GM23338 (cell line): ENCODE measurements around the gene HRH4. TPM values are rescaled to one million over a fixed set of nuclear protein-coding genes. Genes with fewer than 3 reads are reported as not detected.

ENCODE experiments used
- ATAC-seq: fragments of 200-7000 bp; cut with Tn5 transposase; 3 replicates; pipeline ENCODE4 v1.9.1; 2020
- DNase-seq: peaks from one replicate; pipeline ENCODE4 v3.0.0-alpha.2; 2015; ENCODE audit warnings: low spot score
- H2AFZ ChIP-seq: fragments of 200-600 bp; sonication (generic); 2 replicates; pipeline ENCODE4 v1.8.0; 2016; ENCODE audit warnings: antibody characterized with exemption, mild to moderate bottlenecking, moderate library complexity
- H3F3A ChIP-seq: fragments of 200-600 bp; sonication (generic); replicated peaks from 2 replicates; pipeline ENCODE4 v1.8.0; 2017; ENCODE audit warnings: antibody characterized with exemption, mixed run types, low read depth
- H3K27ac ChIP-seq: fragments of 200-600 bp; sonication (generic); 2 replicates; pipeline ENCODE4 v1.6.1; 2016; ENCODE audit warnings: low read depth
- H3K27me3 ChIP-seq: fragments of 200-600 bp; sonication (generic); 2 replicates; pipeline ENCODE4 v1.8.0; 2016; ENCODE audit warnings: mild to moderate bottlenecking, mixed run types, moderate library complexity; ENCODE audit not compliant: insufficient read depth
- H3K36me3 ChIP-seq: fragments of 200-600 bp; sonication (generic); 2 replicates; pipeline ENCODE4 v1.8.0; 2016; ENCODE audit warnings: mild to moderate bottlenecking; ENCODE audit not compliant: insufficient read depth
- H3K4me1 ChIP-seq: fragments of 200-600 bp; sonication (generic); 2 replicates; pipeline ENCODE4 v1.8.0; 2016; ENCODE audit warnings: mild to moderate bottlenecking, moderate library complexity; ENCODE audit not compliant: insufficient read depth
- H3K4me2 ChIP-seq: fragments of 200-600 bp; sonication (generic); 2 replicates; pipeline ENCODE4 v1.7.1; 2017; ENCODE audit warnings: mixed run types
- H3K4me3 ChIP-seq: fragments of 200-600 bp; sonication (generic); 2 replicates; pipeline ENCODE4 v1.6.1; 2016; ENCODE audit warnings: mixed run types
- H3K79me2 ChIP-seq: fragments of 200-600 bp; sonication (generic); replicated peaks from 2 replicates; pipeline ENCODE4 v1.8.0; 2017; ENCODE audit warnings: mild to moderate bottlenecking; ENCODE audit not compliant: insufficient read depth
- H3K9me2 ChIP-seq: fragments of 200-600 bp; sonication (generic); 2 replicates; pipeline ENCODE4 v1.8.0; 2017; ENCODE audit not compliant: insufficient read depth
- H4K20me1 ChIP-seq: fragments of 200-600 bp; sonication (generic); replicated peaks from 2 replicates; pipeline ENCODE4 v1.8.0; 2017; ENCODE audit warnings: mild to moderate bottlenecking; ENCODE audit not compliant: insufficient read depth
- H3K27ac Mint-ChIP-seq: 2 replicates; pipeline ENCODE4 v1.8.0; 2020; ENCODE audit warnings: inconsistent platforms, mild to moderate bottlenecking, moderate library complexity, mixed read lengths
- H3K27me3 Mint-ChIP-seq: 3 replicates; pipeline ENCODE4 v1.8.0; 2022; ENCODE audit warnings: low read depth, mild to moderate bottlenecking, moderate library complexity, mixed read lengths, inconsistent platforms; ENCODE audit not compliant: insufficient read depth, poor library complexity
- H3K36me3 Mint-ChIP-seq: 3 replicates; pipeline ENCODE4 v1.8.0; 2021; ENCODE audit warnings: low read depth, mild to moderate bottlenecking, inconsistent platforms, moderate library complexity, mixed read lengths
- H3K4me1 Mint-ChIP-seq: 3 replicates; pipeline ENCODE4 v1.8.0; 2020; ENCODE audit warnings: mild to moderate bottlenecking, inconsistent platforms, mixed read lengths
- H3K4me3 Mint-ChIP-seq: 3 replicates; pipeline ENCODE4 v1.8.0; 2021; ENCODE audit warnings: moderate library complexity, mild to moderate bottlenecking, inconsistent platforms, mixed read lengths
- H3K9me3 Mint-ChIP-seq: 3 replicates; pipeline ENCODE4 v1.8.0; 2020; ENCODE audit warnings: moderate library complexity, mild to moderate bottlenecking, inconsistent platforms, mixed read lengths
- CREB1 ChIP-seq: fragments of 250-450 bp; sonication (Bioruptor Pico); IDR thresholded peaks from 2 replicates; pipeline ENCODE4 v1.5.0; 2020; ENCODE audit warnings: low read depth, mild to moderate bottlenecking, moderate library complexity
- EZH2 ChIP-seq: fragments of 200-600 bp; sonication (generic); IDR thresholded peaks from one replicate; pipeline ENCODE4 v1.8.0; 2017; ENCODE audit warnings: antibody characterized with exemption, mild to moderate bottlenecking, low read depth; ENCODE audit not compliant: unreplicated experiment
- EZH2phosphoT487 ChIP-seq: fragments of 200-600 bp; sonication (generic); IDR thresholded peaks from one replicate; pipeline ENCODE4 v1.8.1; 2018; ENCODE audit warnings: antibody characterized with exemption; ENCODE audit not compliant: unreplicated experiment
- NANOG ChIP-seq: IDR thresholded peaks from 2 replicates; pipeline ENCODE4 v1.6.1; 2016; ENCODE audit warnings: antibody characterized with exemption, borderline replicate concordance
- POLR2AphosphoS5 ChIP-seq: IDR thresholded peaks from 2 replicates; pipeline ENCODE4 v1.6.1; 2016; ENCODE audit warnings: antibody characterized with exemption, low read depth
- STAT1 ChIP-seq: IDR thresholded peaks from one replicate; pipeline ENCODE4 v1.6.1; 2016; ENCODE audit warnings: antibody characterized with exemption; ENCODE audit not compliant: unreplicated experiment
- ZNF114 ChIP-seq: fragments of 250-450 bp; sonication (Bioruptor Pico); IDR thresholded peaks from 2 replicates; pipeline ENCODE4 v1.5.0; 2020; ENCODE audit warnings: mild to moderate bottlenecking, moderate library complexity
- ZNF331 ChIP-seq: fragments of 250-450 bp; sonication (Bioruptor Pico); IDR thresholded peaks from 2 replicates; pipeline ENCODE4 v1.5.0; 2020; ENCODE audit warnings: low read depth, mild to moderate bottlenecking, moderate library complexity
- polyA plus RNA-seq: library from polyadenylated mRNA; unstranded; fragments of >200 nt; fragmentation: Nextera tagmentation; extraction: Ambion mirVana; gene quantifications from 2 replicates; pipeline ENCODE4 v1.2.1, GENCODE V29; 2016
- total RNA-seq: library from RNA; depleted of rRNA; stranded (reverse); fragments of >200 nt; shearing (Covaris generic); gene quantifications from 2 replicates; pipeline ENCODE4 v1.2.3, GENCODE V29; 2014
- TF ChIP-seq, protein P1 (sequence below): IDR thresholded peaks from 2 replicates; pipeline ENCODE4 v1.6.1; 2016; ENCODE audit warnings: antibody characterized with exemption
- TF ChIP-seq, protein P2 (sequence below): IDR thresholded peaks from one replicate; pipeline ENCODE4 v1.6.1; 2018; ENCODE audit warnings: antibody characterized with exemption; ENCODE audit not compliant: unreplicated experiment

The HRH4 gene
- total and polyA plus RNA-seq, 2 experiments from 2014 or later: 0.17 TPM; not detected in 1

DNA sequence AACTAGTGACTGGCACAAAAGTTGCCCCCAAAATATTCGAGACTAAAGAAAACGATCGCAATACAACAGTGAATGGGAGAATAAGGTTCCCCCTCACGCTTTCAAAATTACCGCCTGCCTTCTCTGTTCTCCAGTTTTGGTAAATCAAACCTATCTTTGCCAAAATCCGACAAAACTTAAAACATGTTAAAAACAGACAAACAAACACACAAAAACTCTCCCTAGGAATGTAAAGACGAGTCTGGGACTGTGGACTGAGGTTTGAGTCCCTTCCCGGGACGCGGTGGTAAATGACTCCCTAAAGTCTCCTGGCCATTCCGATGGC is 34.4 kb upstream of the HRH4 start:
- Histone ChIP-seq H3K4me1 (peaks cover 11% of the 10 kb centered on the region), H3K36me3 (peaks cover 7% of the 10 kb centered on the region; the same call in 1 of the 2 replicates), H3K27ac (peak overlapping the region; percentile 99), H3K4me2 (peak overlapping the region; percentile 77), H3K9me2 (no peaks in the 10 kb centered on the region), H4K20me1 (no peaks in the 10 kb centered on the region), H2AFZ (peak overlapping the region; percentile 90), H3F3A (0 out of 2 replicates have a peak, but pooled peaks cover 11% of the 10 kb centered on the region), H3K4me3 (peak overlapping the region; percentile 87), H3K79me2 (peaks cover 25% of the 10 kb centered on the region), H3K27me3 (no peaks in the 10 kb centered on the region)
- peak overlapping the region; percentile 89 for H3K4me3 Mint-ChIP-seq
- peaks cover 2% of the 10 kb centered on the region for H3K27me3 Mint-ChIP-seq
- H3K9me3 Mint-ChIP-seq: no peaks in the 10 kb centered on the region
- H3K36me3 Mint-ChIP-seq: peaks cover 11% of the 10 kb centered on the region
- DNase-seq (no peak), ATAC-seq (no peak)
- peaks cover 20% of the 10 kb centered on the region for H3K4me1 Mint-ChIP-seq
- TF ChIP-seq, protein P1, sequence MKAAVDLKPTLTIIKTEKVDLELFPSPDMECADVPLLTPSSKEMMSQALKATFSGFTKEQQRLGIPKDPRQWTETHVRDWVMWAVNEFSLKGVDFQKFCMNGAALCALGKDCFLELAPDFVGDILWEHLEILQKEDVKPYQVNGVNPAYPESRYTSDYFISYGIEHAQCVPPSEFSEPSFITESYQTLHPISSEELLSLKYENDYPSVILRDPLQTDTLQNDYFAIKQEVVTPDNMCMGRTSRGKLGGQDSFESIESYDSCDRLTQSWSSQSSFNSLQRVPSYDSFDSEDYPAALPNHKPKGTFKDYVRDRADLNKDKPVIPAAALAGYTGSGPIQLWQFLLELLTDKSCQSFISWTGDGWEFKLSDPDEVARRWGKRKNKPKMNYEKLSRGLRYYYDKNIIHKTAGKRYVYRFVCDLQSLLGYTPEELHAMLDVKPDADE: no peak
- no peak for TF ChIP-seq STAT1
- H3K27ac Mint-ChIP-seq: peak overlapping the region; percentile 99

DNA sequence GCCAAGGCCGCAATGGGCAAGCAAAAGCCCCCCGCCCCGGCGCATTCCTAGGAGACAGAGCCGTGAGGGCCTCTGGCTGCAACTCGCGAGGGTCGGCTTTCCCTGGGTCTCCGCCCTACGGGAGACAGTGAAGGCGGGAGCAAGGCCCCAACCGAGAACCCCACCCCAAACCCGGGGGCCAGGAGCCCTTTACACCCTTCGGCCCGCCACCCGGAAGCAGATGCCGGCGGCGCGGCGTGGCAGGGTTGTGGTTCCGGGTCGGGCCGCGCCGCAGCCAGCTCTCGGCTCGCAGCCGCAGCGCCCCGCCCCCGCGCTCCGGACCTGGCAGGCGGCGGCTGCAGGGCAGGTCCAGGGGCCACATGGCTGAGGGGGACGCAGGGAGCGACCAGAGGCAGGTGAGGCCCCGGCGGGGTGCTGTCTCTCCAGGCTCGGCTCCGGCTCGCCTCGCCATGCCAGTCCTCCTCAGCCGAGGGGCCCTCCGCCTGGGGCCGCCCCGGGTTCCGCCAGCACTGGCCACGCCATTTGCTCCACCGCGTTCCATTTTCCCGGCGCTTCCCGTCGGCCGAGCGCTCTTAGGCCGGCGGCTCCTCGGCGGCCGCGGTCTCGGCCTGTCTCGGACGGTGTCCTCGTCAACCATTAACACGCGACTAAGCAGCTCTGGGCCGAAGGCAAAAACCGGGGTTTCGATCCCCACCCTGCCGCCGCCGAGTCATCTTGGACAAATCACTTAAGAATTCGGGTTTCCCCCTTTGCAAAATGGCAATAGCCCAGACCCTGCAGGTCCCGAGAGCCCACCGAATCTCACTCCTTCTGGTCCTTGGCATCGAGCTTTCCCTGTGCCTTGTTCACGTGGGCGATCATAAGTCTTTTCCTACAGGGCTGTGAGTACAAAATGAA is 33.8 kb upstream of the HRH4 start, which contains the start of gene IMPACT:
Gene IMPACT (plus strand): TSS at position 273 of the 897 bp plus-strand sequence. CDS start 87 bp downstream, at position 360.
- TF ChIP-seq ZNF114 (CRISPR knock-in tag) (peak; percentile 44; the same call in 1 of the 2 replicates), CREB1 (CRISPR knock-in tag) (peak; percentile 71), EZH2 (no peak), NANOG (no peak), EZH2phosphoT487 (no peak), ZNF331 (CRISPR knock-in tag) (no peak), POLR2AphosphoS5 (peak; percentile 88)
- TF ChIP-seq, protein P1: 0 out of 2 replicates have a peak, but pooled peaks have one; percentile 29
- TF ChIP-seq, protein P2, sequence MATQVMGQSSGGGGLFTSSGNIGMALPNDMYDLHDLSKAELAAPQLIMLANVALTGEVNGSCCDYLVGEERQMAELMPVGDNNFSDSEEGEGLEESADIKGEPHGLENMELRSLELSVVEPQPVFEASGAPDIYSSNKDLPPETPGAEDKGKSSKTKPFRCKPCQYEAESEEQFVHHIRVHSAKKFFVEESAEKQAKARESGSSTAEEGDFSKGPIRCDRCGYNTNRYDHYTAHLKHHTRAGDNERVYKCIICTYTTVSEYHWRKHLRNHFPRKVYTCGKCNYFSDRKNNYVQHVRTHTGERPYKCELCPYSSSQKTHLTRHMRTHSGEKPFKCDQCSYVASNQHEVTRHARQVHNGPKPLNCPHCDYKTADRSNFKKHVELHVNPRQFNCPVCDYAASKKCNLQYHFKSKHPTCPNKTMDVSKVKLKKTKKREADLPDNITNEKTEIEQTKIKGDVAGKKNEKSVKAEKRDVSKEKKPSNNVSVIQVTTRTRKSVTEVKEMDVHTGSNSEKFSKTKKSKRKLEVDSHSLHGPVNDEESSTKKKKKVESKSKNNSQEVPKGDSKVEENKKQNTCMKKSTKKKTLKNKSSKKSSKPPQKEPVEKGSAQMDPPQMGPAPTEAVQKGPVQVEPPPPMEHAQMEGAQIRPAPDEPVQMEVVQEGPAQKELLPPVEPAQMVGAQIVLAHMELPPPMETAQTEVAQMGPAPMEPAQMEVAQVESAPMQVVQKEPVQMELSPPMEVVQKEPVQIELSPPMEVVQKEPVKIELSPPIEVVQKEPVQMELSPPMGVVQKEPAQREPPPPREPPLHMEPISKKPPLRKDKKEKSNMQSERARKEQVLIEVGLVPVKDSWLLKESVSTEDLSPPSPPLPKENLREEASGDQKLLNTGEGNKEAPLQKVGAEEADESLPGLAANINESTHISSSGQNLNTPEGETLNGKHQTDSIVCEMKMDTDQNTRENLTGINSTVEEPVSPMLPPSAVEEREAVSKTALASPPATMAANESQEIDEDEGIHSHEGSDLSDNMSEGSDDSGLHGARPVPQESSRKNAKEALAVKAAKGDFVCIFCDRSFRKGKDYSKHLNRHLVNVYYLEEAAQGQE: peak; percentile 12
- Histone ChIP-seq H3K9me2 (no peaks in the 10 kb centered on the region), H2AFZ (peak within 1 kb of the TSS; percentile 90), H3K4me3 (peak within 1 kb of the TSS; percentile 87), H3K4me2 (peak within 1 kb of the TSS; percentile 77), H3K36me3 (peaks cover 7% of the 10 kb centered on the region; the same call in 1 of the 2 replicates), H3K27ac (peak within 1 kb of the TSS; percentile 99), H3K4me1 (peaks cover 11% of the 10 kb centered on the region), H3F3A (0 out of 2 replicates have a peak, but pooled peaks cover 11% of the 10 kb centered on the region), H3K79me2 (peaks cover 25% of the 10 kb centered on the region), H3K27me3 (no peaks in the 10 kb centered on the region), H4K20me1 (no peaks in the 10 kb centered on the region)
- Mint-ChIP-seq H3K4me3 (peak within 1 kb of the TSS; percentile 94), H3K27me3 (peaks cover 2% of the 10 kb centered on the region), H3K9me3 (no peaks in the 10 kb centered on the region), H3K4me1 (peaks cover 20% of the 10 kb centered on the region), H3K36me3 (peaks cover 15% of the 10 kb centered on the region), H3K27ac (peak within 1 kb of the TSS; percentile 99)
- peak; percentile 97 for DNase-seq
- peak; percentile 94 for ATAC-seq
